ENCODE measurements around the gene RBMS3. TPM values are rescaled to one million over a fixed set of nuclear protein-coding genes. Genes with fewer than 3 reads are reported as not detected.

The RBMS3 gene
- total RNA-seq, 1 donor from 2014 or later: 65.1 TPM

GRCh38 chr3:29527246-29527645 is 246.4 kb downstream of the RBMS3 start:
- no peak for DNase-seq
- Mint-ChIP-seq H3K27me3 (ENCODE audit: unreplicated experiment) (no peaks in the 10 kb centered on the region), H3K27ac (ENCODE audit: unreplicated experiment) (no peak overlapping the region), H3K9me3 (ENCODE audit: unreplicated experiment) (no peaks in the 10 kb centered on the region), H3K36me3 (ENCODE audit: unreplicated experiment) (no peaks in the 10 kb centered on the region), H3K4me3 (ENCODE audit: unreplicated experiment) (no peak overlapping the region), H3K4me1 (ENCODE audit: low read depth, unreplicated experiment) (peaks cover 2% of the 10 kb centered on the region)
- no peak for TF ChIP-seq CTCF (IDR thresholded peaks at IDR 0.05; ENCODE audit: partially characterized antibody, unreplicated experiment)

- H3K36me3 Mint-ChIP-seq (ENCODE audit: unreplicated experiment): no peaks in the 10 kb centered on the region
- H3K4me3 Mint-ChIP-seq (ENCODE audit: unreplicated experiment): no peak overlapping the region
- peaks cover 2% of the 10 kb centered on the region for H3K4me1 Mint-ChIP-seq (ENCODE audit: low read depth, unreplicated experiment)
- H3K27ac Mint-ChIP-seq (ENCODE audit: unreplicated experiment): no peak overlapping the region
- no peaks in the 10 kb centered on the region for H3K9me3 Mint-ChIP-seq (ENCODE audit: unreplicated experiment)
- DNase-seq: no peak
- H3K27me3 Mint-ChIP-seq (ENCODE audit: unreplicated experiment): no peaks in the 10 kb centered on the region
- TF ChIP-seq CTCF (IDR thresholded peaks at IDR 0.05; ENCODE audit: partially characterized antibody, unreplicated experiment): no peak
Observed at GRCh38 chr3:29531644-29532043, 250.8 kb downstream of the RBMS3 start.

GRCh38 chr3:29532473-29532872 is 251.6 kb downstream of the RBMS3 start:
- peaks cover 2% of the 10 kb centered on the region for H3K4me1 Mint-ChIP-seq (ENCODE audit: low read depth, unreplicated experiment)
- no peak overlapping the region for H3K4me3 Mint-ChIP-seq (ENCODE audit: unreplicated experiment)
- no peak overlapping the region for H3K27ac Mint-ChIP-seq (ENCODE audit: unreplicated experiment)
- no peak for DNase-seq
- H3K27me3 Mint-ChIP-seq (ENCODE audit: unreplicated experiment): no peaks in the 10 kb centered on the region
- H3K36me3 Mint-ChIP-seq (ENCODE audit: unreplicated experiment): no peaks in the 10 kb centered on the region
- no peak for TF ChIP-seq CTCF (IDR thresholded peaks at IDR 0.05; ENCODE audit: partially characterized antibody, unreplicated experiment)
- H3K9me3 Mint-ChIP-seq (ENCODE audit: unreplicated experiment): no peaks in the 10 kb centered on the region

- TF ChIP-seq CTCF (IDR thresholded peaks at IDR 0.05; ENCODE audit: partially characterized antibody, unreplicated experiment): no peak
- H3K27me3 Mint-ChIP-seq (ENCODE audit: unreplicated experiment): no peaks in the 10 kb centered on the region
- no peak overlapping the region for H3K27ac Mint-ChIP-seq (ENCODE audit: unreplicated experiment)
- H3K4me1 Mint-ChIP-seq (ENCODE audit: low read depth, unreplicated experiment): peaks cover 2% of the 10 kb centered on the region
- no peak overlapping the region for H3K4me3 Mint-ChIP-seq (ENCODE audit: unreplicated experiment)
- H3K36me3 Mint-ChIP-seq (ENCODE audit: unreplicated experiment): no peaks in the 10 kb centered on the region
- DNase-seq: no peak
- H3K9me3 Mint-ChIP-seq (ENCODE audit: unreplicated experiment): no peaks in the 10 kb centered on the region
Observed at GRCh38 chr3:29534006-29534405, 253.1 kb downstream of the RBMS3 start.

GRCh38 chr3:29536016-29536758 is 255.3 kb downstream of the RBMS3 start:
- Mint-ChIP-seq H3K4me1 (ENCODE audit: low read depth, unreplicated experiment) (peaks cover 2% of the 10 kb centered on the region), H3K9me3 (ENCODE audit: unreplicated experiment) (no peaks in the 10 kb centered on the region), H3K27me3 (ENCODE audit: unreplicated experiment) (no peaks in the 10 kb centered on the region), H3K4me3 (ENCODE audit: unreplicated experiment) (no peak overlapping the region), H3K27ac (ENCODE audit: unreplicated experiment) (no peak overlapping the region), H3K36me3 (ENCODE audit: unreplicated experiment) (no peaks in the 10 kb centered on the region)
- TF ChIP-seq CTCF (IDR thresholded peaks at IDR 0.05; ENCODE audit: partially characterized antibody, unreplicated experiment): no peak
- no peak for DNase-seq
